Fibroblast of villous mesenchyme (primary cell): ENCODE results near the gene CTNNA3. TPM values are rescaled to one million over a fixed set of nuclear protein-coding genes. Genes with fewer than 3 reads are reported as not detected.
"Not testable (repeated sequence)": the region's sequence is repeated elsewhere in the genome, so short reads cannot be mapped to it uniquely, and the experiment has no call there.

ENCODE experiments used
- DNase-seq: peaks from one replicate; pipeline ENCODE4 v3.0.0-alpha.2; 2010; ENCODE audit warnings: low read depth
- H3K4me3 ChIP-seq: 2 replicates; pipeline ENCODE4 v1.5.1; 2011; ENCODE audit warnings: low read depth, mild to moderate bottlenecking, low read length
- total RNA-seq: library from RNA; depleted of rRNA; stranded (reverse); fragments of >200 nt; gene quantifications from 2 replicates; pipeline ENCODE4 v1.2.3, GENCODE V29; 2012
- TF ChIP-seq, protein P1 (sequence below): IDR thresholded peaks from 2 replicates; pipeline ENCODE4 v1.5.1; 2012; ENCODE audit warnings: low read depth, mild to moderate bottlenecking, low read length; ENCODE audit not compliant: insufficient read depth

CTNNA3 gene
- total RNA-seq, 1 donor: not detected

DNA sequence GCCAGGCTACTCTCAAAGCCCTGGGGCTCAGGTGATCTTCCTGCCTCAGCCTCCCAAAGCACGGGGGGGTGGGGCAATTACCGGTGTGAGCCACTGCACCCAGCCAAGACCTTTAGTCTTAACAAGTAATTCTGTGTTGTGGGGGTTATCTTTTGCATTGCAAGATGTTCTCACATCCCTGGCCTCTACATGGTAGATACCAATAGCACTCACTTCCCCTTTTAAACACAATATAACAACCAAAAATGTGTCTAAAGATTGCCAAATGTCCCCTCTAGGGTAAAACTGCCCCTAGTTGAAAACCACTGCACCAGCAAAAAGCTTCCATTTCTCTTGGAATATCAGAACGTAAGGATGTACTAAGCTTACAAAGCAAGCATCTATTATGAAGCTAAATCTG, 225.0 kb downstream of the CTNNA3 start:
- no peak overlapping the region for H3K4me3 ChIP-seq
- no peak for DNase-seq
- TF ChIP-seq, protein P1, sequence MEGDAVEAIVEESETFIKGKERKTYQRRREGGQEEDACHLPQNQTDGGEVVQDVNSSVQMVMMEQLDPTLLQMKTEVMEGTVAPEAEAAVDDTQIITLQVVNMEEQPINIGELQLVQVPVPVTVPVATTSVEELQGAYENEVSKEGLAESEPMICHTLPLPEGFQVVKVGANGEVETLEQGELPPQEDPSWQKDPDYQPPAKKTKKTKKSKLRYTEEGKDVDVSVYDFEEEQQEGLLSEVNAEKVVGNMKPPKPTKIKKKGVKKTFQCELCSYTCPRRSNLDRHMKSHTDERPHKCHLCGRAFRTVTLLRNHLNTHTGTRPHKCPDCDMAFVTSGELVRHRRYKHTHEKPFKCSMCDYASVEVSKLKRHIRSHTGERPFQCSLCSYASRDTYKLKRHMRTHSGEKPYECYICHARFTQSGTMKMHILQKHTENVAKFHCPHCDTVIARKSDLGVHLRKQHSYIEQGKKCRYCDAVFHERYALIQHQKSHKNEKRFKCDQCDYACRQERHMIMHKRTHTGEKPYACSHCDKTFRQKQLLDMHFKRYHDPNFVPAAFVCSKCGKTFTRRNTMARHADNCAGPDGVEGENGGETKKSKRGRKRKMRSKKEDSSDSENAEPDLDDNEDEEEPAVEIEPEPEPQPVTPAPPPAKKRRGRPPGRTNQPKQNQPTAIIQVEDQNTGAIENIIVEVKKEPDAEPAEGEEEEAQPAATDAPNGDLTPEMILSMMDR: no peak

DNA sequence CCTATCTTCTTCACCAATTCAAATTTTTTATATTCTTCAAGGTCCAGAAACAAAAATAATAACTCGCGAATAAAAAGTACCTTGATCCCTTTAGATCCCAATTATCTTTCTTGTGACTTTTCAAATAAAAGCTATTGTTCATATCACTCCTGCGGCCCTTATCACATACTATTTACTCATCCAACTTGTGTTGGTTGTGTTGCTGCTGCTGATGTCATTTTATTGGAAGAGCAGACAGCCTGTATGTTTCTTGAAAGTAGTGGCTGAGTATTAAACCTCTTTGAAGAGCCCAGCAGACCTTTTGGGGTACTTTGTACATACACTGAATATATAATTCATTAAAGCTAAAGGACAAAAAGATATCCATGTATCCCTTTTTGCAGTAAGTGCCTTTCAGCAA, 231.7 kb downstream of the CTNNA3 start:
- DNase-seq: no peak
- TF ChIP-seq, protein P1: no peak
- H3K4me3 ChIP-seq: no peak overlapping the region

DNA sequence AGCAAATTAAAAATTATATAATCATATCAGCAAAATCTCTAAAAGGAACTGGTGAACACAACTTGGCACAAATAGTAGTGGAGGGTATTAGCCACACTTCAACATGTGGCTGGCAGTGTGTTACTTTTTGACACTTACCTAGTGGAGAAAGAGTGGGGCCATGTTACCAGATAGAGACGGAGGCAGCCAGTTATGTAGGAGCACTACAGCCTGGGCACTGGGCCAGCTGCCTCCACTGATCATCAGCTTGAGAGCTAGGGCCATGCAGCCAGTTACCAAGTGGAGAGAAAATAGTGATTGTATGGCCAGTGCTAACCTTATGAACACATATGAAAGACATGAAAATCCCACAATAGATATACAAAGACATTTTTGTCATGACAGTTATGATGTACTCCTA, 243.1 kb downstream of the CTNNA3 start:
- TF ChIP-seq, protein P1: no peak
- H3K4me3 ChIP-seq: no peak overlapping the region
- no peak for DNase-seq

DNA sequence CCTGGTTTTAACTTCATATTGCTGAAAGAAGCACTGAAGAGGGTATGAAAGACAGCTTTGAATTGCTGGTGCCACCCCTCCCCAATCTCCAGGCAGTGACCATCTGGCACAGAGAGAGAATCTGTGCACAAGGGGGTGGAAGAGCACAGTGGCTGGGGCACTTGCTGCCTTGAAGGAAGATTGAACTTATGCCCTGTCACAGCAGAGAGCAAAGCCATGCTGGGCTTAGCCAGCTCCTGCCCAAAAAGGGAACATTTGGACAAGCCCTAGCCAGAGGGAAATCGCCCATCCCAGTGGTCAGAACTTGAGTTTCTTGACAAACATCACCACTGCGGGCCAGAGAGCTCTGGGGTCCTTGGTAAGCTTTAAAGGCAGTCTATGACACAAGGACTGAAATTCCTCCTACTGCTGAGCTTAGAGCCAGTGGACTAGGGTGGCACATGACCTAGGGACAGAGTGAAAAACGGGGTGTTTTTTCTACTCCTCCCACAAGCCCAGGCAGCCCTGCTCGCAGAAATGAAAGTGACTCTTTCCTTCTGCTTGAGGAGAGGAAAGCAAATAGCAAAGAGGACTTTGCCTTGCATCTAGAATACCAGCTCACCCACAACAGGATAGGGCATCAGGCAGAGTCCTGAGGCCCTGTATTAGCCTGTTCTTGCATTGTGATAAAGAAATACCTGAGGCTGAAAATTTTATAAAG, 257.2 kb downstream of the CTNNA3 start:
- no peak overlapping the region for H3K4me3 ChIP-seq
- no peak for DNase-seq
- TF ChIP-seq, protein P1: no peak

DNA sequence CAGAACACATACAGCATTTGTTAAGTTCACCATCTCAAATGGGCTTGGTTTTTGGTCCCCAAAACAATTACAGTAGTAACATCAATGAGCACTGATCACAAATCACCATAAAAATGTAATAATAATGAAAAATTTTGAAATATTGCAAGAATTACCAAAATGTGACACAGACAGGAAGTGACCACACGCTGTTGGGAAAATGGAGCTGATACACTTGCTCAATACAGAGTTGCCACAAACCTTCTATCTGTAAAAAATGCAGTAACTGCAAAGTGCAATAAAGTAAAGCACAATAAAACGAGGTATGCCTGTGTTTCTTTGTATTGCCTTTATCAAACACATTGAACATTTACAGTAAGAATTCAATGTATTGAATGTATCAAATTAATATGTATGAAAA, 262.7 kb downstream of the CTNNA3 start:
- TF ChIP-seq, protein P1: no peak
- no peak overlapping the region for H3K4me3 ChIP-seq

DNA sequence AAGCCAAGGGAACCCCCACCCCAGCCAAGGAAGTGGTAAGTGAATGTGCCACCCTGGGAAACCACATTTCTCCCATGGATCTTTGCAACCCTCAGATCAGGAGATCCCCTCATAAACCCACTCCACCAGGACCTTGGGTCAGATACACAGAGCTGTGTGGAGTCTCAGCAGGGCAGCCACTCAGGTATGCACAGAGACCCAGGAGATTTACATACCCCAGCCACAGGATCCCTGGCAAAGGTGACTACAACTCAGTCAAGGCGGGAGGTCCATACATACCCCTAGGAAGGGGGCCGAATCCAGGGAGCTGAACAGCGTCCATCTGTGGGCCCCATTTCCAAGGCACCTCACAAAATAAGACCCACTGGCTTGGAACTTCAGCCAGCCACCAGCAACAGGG, 293.4 kb downstream of the CTNNA3 start:
- H3K4me3 ChIP-seq: no peak overlapping the region
- TF ChIP-seq, protein P1: no peak
- DNase-seq: no peak

More for the DNA sequence above, 262.7 kb downstream of the CTNNA3 start:
- DNase-seq: no peak

DNA sequence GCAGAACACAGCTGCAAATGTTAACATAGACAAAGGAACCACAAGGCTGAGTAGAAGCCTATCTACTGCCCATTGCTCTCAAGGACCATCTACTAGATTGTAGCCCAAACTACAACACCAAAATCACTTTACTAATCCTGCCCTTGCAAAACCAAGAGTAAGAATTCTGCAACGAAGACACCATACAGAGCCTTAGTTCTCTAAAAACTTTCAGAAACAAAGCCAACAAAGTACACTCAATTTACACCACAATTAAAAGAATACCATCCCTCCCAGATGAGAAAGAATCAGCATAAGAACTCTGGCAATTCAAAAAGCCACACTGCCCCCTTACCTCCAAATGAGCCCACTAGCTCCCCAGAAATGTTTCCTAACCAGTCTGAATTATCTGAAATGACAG, 294.3 kb downstream of the CTNNA3 start:
- DNase-seq: no peak
- TF ChIP-seq, protein P1: no peak
- no peak overlapping the region for H3K4me3 ChIP-seq

DNA sequence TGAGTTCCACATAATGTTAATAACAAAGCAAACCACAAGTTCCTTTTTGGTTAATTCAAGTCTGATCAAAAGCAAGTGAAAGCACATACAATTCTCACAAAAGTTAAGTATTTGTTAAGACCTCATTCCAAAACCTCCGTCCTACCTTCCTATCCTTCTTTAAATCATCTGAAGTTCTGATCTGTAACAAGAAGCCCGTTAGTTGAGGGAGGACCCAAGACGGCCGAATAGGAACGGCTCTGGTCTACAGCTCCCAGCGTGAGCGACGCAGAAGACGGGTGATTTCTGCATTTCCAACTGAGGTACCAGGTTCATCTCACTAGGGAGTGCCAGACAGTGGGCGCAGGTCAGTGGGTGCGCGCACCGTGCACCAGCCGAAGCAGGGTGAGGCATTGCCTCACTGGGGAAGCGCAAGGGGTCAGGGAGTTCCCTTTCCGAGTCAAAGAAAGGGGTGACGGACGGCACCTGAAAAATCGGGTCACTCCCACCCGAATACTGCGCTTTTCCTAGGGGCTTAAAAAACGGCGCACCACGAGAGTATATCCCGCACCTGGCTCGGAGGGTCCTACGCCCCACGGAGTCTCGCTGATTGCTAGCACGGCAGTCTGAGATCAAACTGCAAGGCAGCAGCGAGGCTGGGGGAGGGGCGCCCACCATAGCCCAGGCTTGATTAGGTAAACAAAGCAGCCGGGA, 309.0 kb downstream of the CTNNA3 start:
- not testable (repeated sequence) for DNase-seq, H3K4me3 ChIP-seq
